NCI-H146 treated with DMSO at 0.1 percent for 48 hours (cell line): ENCODE results near the gene SHMT1.
"Not testable (repeated sequence)": the region's sequence is repeated elsewhere in the genome, so short reads cannot be mapped to it uniquely, and the experiment has no call there.

Source experiments
- DNase-seq: peaks from one replicate; lab custom pipeline; 2025; ENCODE audit not compliant: unreplicated experiment; lab: John Stamatoyannopoulos, UW

Gene SHMT1

GRCh38 chr17:18326572-18326971 is 36.8 kb downstream of the SHMT1 start:
- no peak for DNase-seq

- DNase-seq = no peak
Measured at GRCh38 chr17:18326039-18326438, 37.3 kb downstream of the SHMT1 start.

GRCh38 chr17:18324140-18325050 is 39.0 kb downstream of the SHMT1 start:
- DNase-seq = no peak

- DNase-seq = no peak
Measured at GRCh38 chr17:18323507-18324139, 39.7 kb downstream of the SHMT1 start.

DNA sequence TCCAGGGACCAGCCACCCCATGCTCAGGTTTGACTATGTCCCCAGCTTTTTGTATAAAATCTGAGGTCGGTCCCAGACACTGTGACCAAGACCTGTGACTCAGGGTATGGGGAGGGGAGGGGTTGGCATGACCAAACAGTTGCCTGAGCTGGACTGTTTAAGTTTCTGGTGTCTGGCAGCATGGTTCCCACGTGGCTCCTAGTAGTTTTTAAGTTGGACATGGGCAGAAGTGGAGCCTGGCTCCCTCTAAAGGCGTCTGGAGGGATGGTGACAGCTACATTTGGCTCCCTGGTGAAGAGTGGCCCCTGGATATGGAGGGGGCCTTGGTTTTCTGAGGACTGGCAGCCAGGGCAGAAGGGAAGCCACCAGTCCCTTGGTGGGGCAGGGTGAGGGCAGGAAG is 40.3 kb downstream of the SHMT1 start:
- no peak for DNase-seq

- no peak for DNase-seq
Measured at GRCh38 chr17:18322522-18322921, 40.8 kb downstream of the SHMT1 start.

DNA sequence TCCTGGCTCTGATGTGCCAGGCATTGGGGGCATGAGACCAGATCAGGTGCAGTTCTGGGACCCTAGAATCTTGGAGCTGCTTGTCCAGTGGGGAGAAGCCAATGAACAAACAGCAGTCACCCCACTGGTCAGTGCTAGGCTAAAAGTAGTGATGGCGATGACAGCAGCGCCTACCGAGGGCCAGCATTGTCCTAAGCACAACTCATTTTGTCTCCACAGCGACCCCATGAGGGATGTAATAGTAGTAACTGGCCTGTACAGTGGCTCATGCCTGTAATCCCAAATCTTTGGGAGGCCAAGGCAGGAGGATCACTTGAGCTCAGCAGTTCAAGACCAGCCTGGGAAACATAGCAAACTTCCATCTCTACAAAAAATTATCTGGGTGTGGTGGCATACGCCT is 42.0 kb downstream of the SHMT1 start:
- no peak for DNase-seq

DNA sequence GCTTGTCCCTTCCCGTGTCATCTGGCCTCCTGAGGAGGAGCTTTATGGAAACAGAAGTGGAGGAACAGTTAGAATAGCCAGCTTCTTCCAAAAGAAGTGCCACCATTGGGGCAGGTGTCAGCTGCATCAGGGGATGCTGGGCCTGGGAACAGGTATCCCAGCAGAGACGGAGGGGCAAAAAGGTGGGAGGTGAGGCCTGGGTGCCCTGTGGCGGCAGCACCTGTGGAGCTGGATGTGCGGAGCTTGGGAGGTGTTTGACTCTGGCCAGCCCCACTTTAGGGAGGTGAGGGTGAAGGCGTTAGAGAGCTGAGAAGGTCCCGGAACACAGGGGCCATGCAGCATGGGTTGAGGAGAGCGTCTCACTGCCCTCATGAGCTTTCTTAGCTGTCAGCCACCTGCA is 43.0 kb downstream of the SHMT1 start:
- DNase-seq = no peak

DNA sequence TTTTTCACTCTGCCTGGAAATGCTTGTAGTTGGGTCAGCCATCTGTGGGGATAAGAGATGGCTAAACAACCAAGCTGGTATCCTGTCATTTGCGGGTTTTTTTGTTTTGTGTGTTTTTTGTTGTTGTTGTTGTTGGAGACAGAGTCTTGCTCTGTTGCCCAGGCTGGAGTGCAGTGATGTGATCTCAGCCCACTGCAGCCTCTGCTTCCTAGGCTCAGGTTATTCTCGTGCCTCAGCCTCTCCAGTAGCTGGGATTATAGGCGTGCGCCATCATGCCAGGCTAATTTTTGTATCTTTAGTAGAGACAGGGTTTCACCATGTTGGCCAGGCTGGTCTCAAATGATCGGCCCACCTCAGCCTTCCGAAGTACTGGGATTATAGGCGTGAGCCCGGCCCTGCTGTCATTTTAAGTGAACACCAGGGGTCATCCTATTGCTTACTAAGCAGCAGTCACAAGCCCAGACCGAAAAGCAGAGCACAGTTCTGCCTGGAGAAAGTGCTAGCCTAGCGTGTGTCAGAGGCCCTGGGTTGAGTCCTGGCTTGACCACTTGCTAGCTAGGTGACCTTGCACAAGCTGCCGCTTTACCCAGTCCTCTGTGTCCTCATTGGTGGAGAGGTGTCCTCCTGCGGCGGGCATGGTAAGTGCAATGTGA is 43.6 kb downstream of the SHMT1 start:
- DNase-seq = no peak

- DNase-seq = no peak
Measured at GRCh38 chr17:18318771-18319450, 44.4 kb downstream of the SHMT1 start.

DNA sequence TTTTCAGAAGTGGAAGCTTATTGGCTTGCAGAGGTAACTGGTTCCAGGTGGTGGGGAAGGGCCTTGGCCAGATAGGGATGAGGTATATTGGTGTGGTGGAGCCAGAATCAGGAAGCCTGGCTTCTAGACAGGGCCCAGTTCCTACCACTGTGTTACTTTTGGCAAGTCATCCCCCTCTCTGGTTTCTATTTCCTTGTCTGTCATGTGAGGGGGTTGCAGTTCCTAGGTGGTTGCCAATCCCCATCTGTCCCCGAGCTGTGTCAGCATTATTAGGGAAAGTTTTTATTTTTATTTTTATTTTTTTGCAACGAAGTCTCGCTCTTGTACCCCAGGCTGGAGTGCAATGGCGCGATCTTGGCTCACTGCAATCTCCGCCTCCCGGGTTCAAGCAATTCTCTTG is 45.2 kb downstream of the SHMT1 start:
- no peak for DNase-seq

- no peak for DNase-seq
Measured at GRCh38 chr17:18315961-18316360, 47.4 kb downstream of the SHMT1 start.

- DNase-seq = no peak
Measured at GRCh38 chr17:18315562-18315922, 47.8 kb downstream of the SHMT1 start.

DNA sequence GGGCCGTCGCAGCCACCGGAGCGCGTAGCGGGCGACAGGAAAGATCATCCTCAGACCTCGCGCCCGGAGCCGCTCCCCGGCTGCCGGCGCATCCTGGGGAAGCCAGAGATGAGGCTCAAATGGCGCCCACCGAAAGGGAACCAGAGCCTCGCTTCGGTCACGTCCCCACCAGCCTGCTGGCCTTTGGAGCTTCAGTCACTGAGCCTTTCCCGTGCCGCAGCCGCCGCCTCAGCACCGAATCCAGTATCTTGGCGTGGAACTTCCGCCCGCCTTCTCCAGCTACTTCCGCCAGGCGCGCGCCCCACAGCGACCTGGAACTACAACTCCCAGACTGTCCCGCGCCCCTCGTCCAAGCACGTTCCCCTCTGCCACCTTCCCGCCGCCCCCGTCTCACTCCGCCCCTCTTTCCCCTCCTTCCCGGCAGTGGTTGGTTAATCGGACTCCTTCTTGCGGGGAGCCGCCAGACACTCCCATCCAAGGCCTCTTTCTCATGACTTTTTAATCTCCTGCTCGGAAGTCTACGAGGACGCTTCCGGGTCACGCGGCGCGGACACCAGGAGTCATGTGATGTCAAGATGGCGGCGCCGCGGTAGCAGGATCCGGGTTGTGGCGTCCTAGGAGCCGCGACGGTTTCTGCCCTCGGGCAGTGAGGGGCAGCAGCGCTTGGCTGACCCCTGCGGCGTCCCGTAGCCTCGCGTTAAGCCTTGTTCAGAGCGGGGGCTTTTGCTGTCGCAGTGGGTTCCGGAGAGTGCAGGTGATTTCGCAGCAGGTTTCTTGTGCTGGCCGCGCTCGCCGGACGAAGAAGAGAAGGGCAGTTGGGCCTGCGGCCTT is 48.4 kb downstream of the SHMT1 start, which contains the start of the genes SMCR8 and TOP3A:
Gene SMCR8, plus strand, starts transcription at position 563 of the 831 bp plus-strand sequence. CDS start 497 bp downstream, outside the sequence.
Gene TOP3A, minus strand, starts transcription at position 264 of the 831 bp plus-strand sequence. Its CDS starts 216 bp downstream, at position 48.
- peak; percentile 94 for DNase-seq

GRCh38 chr17:18314059-18314730 is 49.2 kb downstream of the SHMT1 start:
- DNase-seq = no peak

- DNase-seq = no peak
Measured at GRCh38 chr17:18309202-18309601, 54.1 kb downstream of the SHMT1 start.

- not testable (repeated sequence) for DNase-seq
Measured at GRCh38 chr17:18303206-18303605, 60.1 kb downstream of the SHMT1 start.

DNA sequence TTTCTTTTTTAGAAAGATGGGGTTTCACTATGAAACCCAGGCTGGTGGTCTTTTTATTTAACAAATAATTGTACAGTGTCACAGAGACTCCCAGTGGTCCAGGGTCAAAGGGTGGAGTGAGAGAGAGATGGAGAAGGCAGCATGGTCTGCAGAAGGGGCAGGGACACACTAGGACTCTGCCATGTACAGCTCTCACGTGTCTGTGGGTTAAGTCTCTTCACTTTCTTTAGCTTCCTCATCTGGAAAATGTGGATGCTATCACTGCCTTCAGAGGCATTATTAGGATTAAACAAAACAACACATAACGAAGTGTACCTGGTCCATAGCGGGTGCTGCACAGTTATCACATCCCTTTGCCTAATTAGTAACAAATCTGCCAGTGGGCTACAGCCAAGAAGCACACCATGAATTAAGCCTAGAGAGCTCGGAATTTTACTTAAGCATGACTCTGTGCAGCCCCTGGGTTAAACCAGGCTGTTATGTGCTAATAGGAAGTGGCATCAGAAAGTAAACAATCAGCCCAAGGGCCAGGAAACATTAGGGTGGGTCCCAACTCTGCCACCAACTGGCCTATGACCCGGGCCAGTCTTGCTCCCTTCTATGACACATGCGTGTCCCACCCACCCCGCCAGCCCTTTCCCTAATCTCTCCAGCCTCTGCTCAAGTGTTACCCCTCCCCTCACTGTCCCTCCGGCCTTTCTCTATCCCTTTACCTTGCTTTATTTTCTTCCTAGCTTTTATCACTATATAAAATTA is 62.4 kb downstream of the SHMT1 start:
- no peak for DNase-seq

- DNase-seq = not testable (repeated sequence)
Measured at GRCh38 chr17:18298061-18298460, 65.3 kb downstream of the SHMT1 start.
